Measurements from ENCODE around the gene SPATA13. TPM values are rescaled to one million over a fixed set of nuclear protein-coding genes. Genes with fewer than 3 reads are reported as not detected.

Gene SPATA13
- total RNA-seq = 8.7 TPM in 2 replicates

GRCh38 chr13:24160458-24161009 lies at the start of gene SPATA13:
TSS of gene SPATA13 (plus strand) at chr13:24160720. CDS start at chr13:24222930, 62,210 bp downstream.

GRCh38 chr13:24309300-24309699 lies 148.8 kb downstream of the SPATA13 start, which contains the start of gene C1QTNF9:
TSS of gene C1QTNF9 (plus strand) at chr13:24309580. CDS start at chr13:24316004, 6,424 bp downstream.

Other genes starting within 250 kb of the SPATA13 start
- gene C1QTNF9, start 148.9 kb downstream of the SPATA13 start, total RNA-seq = not detected in 2 replicates